ENCODE results near the gene EXOC7. TPM values are rescaled to one million over a fixed set of nuclear protein-coding genes. Genes with fewer than 3 reads are reported as not detected.
A peak's percentile ranks its signal among the peaks of the same experiment; 100 is the strongest.

Gene EXOC7
- polyA plus RNA-seq, 2 donors: 57.0 to 77.2 TPM

DNA sequence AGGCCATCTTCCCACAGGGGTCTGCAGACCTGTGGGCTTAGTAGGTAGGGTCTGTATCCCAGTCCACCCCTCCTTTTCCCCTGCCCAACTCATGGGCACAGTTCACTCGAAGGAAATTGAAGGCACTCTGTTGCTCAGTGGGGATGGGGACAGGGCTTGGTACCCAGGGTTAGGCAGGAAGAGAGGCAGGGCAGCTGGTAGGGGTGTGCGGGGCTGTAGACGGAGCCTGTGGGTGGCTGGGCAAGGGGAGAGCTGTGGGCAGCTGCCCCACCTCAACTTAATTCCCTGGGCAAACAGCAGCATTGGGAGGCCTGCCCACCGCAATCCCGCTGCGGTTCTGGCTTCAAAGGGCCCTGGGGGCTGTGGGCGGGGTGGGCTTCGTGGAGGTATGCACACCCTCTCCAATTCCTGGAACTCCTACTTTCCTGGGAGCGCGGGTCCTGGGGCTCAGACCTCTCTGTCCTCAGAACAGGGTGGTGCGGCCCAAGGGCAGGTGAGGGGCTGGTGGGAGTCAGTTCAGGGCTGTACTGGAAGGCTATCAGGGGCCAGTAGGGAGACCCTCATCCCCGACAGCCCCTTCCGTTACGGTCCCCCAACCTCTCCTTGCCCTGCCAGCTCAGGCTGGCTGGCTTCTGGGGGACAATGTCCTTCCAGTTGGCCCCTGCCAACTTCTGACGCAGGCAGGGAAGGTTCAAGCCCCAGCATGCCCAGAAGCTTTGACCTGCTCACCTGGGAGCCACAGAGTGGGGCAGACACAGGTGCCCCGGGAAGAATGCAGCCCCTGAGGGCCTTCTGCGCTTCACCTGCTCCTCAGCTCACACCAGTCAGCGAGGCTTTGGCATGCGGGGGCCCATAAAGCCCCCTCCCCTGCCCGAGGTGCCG lies 28.3 kb upstream of the EXOC7 start:
- Histone ChIP-seq H3K36me3 (ENCODE audit: control insufficient read depth in 2 of 2, insufficient read depth in 2 of 2, low read length in 1 of 2) (no peaks in the 10 kb centered on the region), H3K9me3 (ENCODE audit: control insufficient read depth in 2 of 2, insufficient read depth in 1 of 2, low read depth in 1 of 2, low read length in 1 of 2) (no peaks in the 10 kb centered on the region), H3K27me3 (ENCODE audit: control insufficient read depth in 1 of 2, insufficient read depth in 2 of 2, low read length in 2 of 2) (no peaks in the 10 kb centered on the region), H3K4me1 (ENCODE audit: control insufficient read depth in 2 of 2, insufficient read depth in 2 of 2, low read length in 1 of 2) (peaks cover 8 to 19% of the 10 kb centered on the region in 2 donors), H3K4me3 (ENCODE audit: low read depth in 1 of 2, low read length in 2 of 2) (no peak overlapping the region), H3K27ac (ENCODE audit: low read depth in 2 of 2, low read length in 1 of 2) (peak overlapping the region; percentile 45 to 47)
- WGBS, 2 donors: 35 to 57% methylated on average over 18 to 21 of the region's 21 CpGs

DNA sequence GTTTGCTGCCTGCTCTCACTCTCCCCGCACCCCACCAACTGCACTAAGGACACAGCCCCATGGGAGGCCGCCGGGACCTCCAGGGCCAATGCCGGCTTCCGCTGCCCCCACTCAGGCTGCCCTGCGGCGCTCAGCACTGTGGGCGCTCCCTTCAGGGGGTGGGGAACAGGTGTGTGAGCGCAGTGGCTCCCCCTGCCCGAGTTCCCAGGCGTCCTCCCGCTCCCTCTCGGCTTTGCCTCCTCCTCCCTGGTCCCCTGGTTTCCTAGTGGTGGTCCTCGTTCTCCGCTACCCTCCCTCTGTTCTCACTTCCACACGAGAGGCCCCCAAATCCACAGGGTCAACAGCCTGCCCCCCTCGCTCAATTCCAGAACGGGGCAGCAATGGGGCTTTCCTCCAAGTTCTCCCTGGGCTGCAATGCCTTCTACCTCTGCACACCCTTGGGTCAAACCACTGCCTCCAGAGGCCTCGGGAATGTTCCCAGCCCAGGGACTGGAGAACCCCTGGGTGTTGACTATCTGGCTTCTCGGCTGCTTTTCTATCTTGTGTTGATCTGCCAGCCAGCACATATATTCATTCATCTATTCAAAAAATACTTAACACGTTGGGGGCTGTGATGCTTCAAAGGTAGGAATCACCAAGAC lies 27.6 kb upstream of the EXOC7 start:
- 74 to 76% methylated on average over 21 of the region's 21 CpGs for WGBS, 2 donors
- no peak overlapping the region for H3K4me3 ChIP-seq (ENCODE audit: low read depth in 1 of 2, low read length in 2 of 2)
- no peaks in the 10 kb centered on the region for H3K27me3 ChIP-seq (ENCODE audit: control insufficient read depth in 1 of 2, insufficient read depth in 2 of 2, low read length in 2 of 2)
- peaks cover 8 to 19% of the 10 kb centered on the region in 2 donors for H3K4me1 ChIP-seq (ENCODE audit: control insufficient read depth in 2 of 2, insufficient read depth in 2 of 2, low read length in 1 of 2)
- H3K36me3 ChIP-seq (ENCODE audit: control insufficient read depth in 2 of 2, insufficient read depth in 2 of 2, low read length in 1 of 2): no peaks in the 10 kb centered on the region
- no peaks in the 10 kb centered on the region for H3K9me3 ChIP-seq (ENCODE audit: control insufficient read depth in 2 of 2, insufficient read depth in 1 of 2, low read depth in 1 of 2, low read length in 1 of 2)
- no peak overlapping the region for H3K27ac ChIP-seq (ENCODE audit: low read depth in 2 of 2, low read length in 1 of 2)

DNA sequence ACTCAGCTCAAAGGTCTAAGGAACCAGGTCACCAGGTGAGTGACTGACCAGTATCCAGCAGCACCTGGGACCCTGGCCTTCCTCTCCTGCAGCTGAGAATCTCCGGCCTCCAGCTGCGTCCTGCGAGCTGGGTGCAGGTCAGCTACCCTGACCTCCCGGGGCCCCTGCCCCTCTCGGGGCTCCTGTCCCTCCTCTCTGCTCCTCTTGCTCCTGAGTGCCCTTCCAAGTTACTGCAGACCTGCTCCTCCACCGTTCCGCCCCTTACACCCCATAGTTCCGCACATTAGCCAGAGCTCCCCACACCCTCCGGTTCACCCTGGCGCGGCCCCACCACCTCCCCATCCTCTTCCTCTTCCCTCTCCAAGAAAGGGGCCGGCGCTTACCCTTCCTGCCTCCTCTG lies 26.9 kb upstream of the EXOC7 start:
- no peak overlapping the region for H3K27ac ChIP-seq (ENCODE audit: low read depth in 2 of 2, low read length in 1 of 2)
- H3K9me3 ChIP-seq (ENCODE audit: control insufficient read depth in 2 of 2, insufficient read depth in 1 of 2, low read depth in 1 of 2, low read length in 1 of 2): no peaks in the 10 kb centered on the region
- H3K27me3 ChIP-seq (ENCODE audit: control insufficient read depth in 1 of 2, insufficient read depth in 2 of 2, low read length in 2 of 2): no peaks in the 10 kb centered on the region
- H3K4me3 ChIP-seq (ENCODE audit: low read depth in 1 of 2, low read length in 2 of 2): no peak overlapping the region
- WGBS, 2 donors: 69 to 70% methylated on average over 13 of the region's 13 CpGs
- H3K36me3 ChIP-seq (ENCODE audit: control insufficient read depth in 2 of 2, insufficient read depth in 2 of 2, low read length in 1 of 2): no peaks in the 10 kb centered on the region
- peaks cover 8 to 19% of the 10 kb centered on the region in 2 donors for H3K4me1 ChIP-seq (ENCODE audit: control insufficient read depth in 2 of 2, insufficient read depth in 2 of 2, low read length in 1 of 2)

DNA sequence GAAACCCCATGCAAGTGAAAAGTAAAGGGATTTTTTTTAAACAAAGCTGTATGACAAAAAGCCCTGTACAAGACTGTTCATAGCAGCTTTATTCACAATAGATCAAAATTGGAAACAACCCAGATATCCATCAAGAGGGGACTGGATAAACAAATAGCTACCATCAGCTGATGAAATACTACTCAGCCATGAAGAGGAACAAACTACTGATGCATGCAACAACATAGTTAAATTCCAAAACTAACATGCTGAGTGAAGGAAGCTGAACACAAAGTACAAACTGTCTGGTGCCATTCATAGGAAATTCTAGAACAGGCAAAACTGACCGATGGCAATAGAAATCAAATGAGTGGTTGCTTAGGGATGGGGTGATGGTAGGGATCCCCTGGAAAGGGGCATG lies 22.3 kb upstream of the EXOC7 start:
- Histone ChIP-seq H3K9me3 (ENCODE audit: control insufficient read depth in 2 of 2, insufficient read depth in 1 of 2, low read depth in 1 of 2, low read length in 1 of 2) (no peaks in the 10 kb centered on the region), H3K36me3 (ENCODE audit: control insufficient read depth in 2 of 2, insufficient read depth in 2 of 2, low read length in 1 of 2) (no peaks in the 10 kb centered on the region), H3K27me3 (ENCODE audit: control insufficient read depth in 1 of 2, insufficient read depth in 2 of 2, low read length in 2 of 2) (no peaks in the 10 kb centered on the region), H3K4me3 (ENCODE audit: low read depth in 1 of 2, low read length in 2 of 2) (no peak overlapping the region), H3K27ac (ENCODE audit: low read depth in 2 of 2, low read length in 1 of 2) (no peak overlapping the region), H3K4me1 (ENCODE audit: control insufficient read depth in 2 of 2, insufficient read depth in 2 of 2, low read length in 1 of 2) (peaks cover 3 to 5% of the 10 kb centered on the region in 2 donors)
- 96 to 97% methylated on average over 1 of the region's 1 CpG for WGBS, 2 donors

DNA sequence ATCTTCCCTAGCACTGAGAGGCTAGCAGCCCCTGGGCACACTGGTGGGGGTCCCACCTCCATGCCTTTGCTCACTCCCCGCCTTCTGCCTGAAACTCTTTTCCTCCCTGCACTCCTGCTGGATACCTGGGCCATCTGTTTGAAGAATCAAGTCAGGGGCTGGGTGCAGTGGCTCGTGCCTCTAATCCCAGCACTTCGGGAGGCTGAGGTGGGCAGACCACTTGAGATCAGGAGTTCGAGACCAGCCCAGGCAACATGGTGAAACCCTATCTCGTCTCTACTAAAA lies 21.7 kb upstream of the EXOC7 start:
- peaks cover 3 to 5% of the 10 kb centered on the region in 2 donors for H3K4me1 ChIP-seq (ENCODE audit: control insufficient read depth in 2 of 2, insufficient read depth in 2 of 2, low read length in 1 of 2)
- no peaks in the 10 kb centered on the region for H3K9me3 ChIP-seq (ENCODE audit: control insufficient read depth in 2 of 2, insufficient read depth in 1 of 2, low read depth in 1 of 2, low read length in 1 of 2)
- no peaks in the 10 kb centered on the region for H3K36me3 ChIP-seq (ENCODE audit: control insufficient read depth in 2 of 2, insufficient read depth in 2 of 2, low read length in 1 of 2)
- no peaks in the 10 kb centered on the region for H3K27me3 ChIP-seq (ENCODE audit: control insufficient read depth in 1 of 2, insufficient read depth in 2 of 2, low read length in 2 of 2)
- 86 to 90% methylated on average over 5 of the region's 5 CpGs for WGBS, 2 donors
- no peak overlapping the region for H3K4me3 ChIP-seq (ENCODE audit: low read depth in 1 of 2, low read length in 2 of 2)
- H3K27ac ChIP-seq (ENCODE audit: low read depth in 2 of 2, low read length in 1 of 2): no peak overlapping the region

DNA sequence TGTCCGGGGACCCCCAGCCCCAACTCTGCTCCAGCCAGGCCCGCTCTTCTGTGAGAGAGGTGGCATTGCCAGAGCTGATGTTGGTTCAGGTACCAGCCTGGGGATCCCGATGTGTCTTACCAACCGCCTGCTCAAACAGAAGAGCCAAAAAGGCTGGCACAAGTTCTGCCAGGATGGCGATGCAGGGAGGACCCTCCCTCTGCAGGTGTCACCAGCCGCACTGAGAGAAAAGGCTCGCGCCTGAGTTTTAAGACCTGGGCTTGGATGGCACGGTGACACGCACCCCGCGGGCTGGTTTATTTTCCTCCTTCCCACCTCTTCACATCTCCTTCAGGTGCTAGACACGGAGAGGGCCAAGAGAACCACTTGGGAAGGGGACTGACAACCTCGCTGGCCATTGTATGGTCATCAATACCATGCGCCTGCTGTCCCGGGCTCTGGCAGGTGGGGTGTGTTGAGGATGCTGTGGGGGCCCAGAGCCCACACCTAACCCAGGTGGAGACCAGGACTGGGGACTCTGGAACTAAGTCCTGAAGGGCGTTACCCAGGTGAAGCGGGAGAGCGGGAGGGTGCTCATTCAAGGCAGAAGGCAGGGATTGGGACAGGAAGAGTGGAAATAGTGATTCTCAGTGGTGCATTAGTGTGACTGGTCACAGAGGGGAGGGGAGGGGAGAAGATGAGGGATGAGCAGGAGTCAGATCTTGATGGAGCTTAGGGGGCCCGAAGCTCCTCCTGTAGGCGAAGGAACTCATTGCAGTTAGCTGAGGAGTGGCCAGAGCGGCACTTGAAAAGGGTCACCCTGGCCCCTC lies 21.2 kb upstream of the EXOC7 start:
- Histone ChIP-seq H3K9me3 (ENCODE audit: control insufficient read depth in 2 of 2, insufficient read depth in 1 of 2, low read depth in 1 of 2, low read length in 1 of 2) (no peaks in the 10 kb centered on the region), H3K4me3 (ENCODE audit: low read depth in 1 of 2, low read length in 2 of 2) (no peak overlapping the region), H3K4me1 (ENCODE audit: control insufficient read depth in 2 of 2, insufficient read depth in 2 of 2, low read length in 1 of 2) (peaks cover 3 to 5% of the 10 kb centered on the region in 2 donors), H3K27me3 (ENCODE audit: control insufficient read depth in 1 of 2, insufficient read depth in 2 of 2, low read length in 2 of 2) (no peaks in the 10 kb centered on the region), H3K36me3 (ENCODE audit: control insufficient read depth in 2 of 2, insufficient read depth in 2 of 2, low read length in 1 of 2) (no peaks in the 10 kb centered on the region), H3K27ac (ENCODE audit: low read depth in 2 of 2, low read length in 1 of 2) (no peak overlapping the region)
- WGBS, 2 donors: 87 to 89% methylated on average over 21 to 22 of the region's 22 CpGs

DNA sequence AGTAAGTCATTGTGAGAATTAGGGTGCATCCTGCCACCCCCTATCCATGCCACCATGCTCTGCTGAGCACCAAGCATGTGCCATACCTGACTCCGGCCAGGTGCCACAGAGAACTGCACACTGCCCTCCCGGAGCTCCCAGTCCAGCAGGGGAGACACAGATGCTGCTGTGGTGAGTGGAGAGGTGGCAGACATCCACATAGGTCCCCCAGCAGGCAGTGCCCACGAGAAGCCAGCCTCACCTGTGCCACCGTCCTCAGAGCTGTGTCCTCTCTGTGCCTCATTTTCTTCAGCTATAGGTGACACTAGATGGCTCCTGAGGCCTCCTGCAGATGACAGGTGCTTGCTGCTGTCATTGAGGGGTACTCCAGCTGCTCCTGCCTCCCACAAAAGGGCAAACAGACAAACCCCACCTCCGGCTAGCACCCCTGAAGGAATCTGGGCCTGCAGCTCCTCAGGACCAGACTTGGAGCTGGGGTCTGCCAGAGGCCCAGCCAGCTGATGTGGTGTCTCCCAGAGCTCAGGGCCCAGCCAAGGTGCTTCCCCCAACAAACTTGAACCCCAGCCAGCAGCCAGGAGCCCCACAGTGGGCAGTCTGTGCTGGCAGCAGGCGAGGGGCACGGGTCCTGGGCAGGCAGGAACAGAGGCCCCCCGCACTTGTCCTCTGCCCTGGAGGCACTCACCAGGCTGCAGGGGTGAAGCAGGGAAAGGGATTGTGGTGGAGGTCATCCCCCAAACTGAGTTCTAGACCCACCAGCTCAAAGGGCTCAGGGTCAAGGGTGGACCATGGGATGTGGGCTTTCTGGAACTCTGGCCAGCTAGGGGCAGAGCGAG lies 20.4 kb upstream of the EXOC7 start:
- H3K27ac ChIP-seq (ENCODE audit: low read depth in 2 of 2, low read length in 1 of 2): no peak overlapping the region
- H3K9me3 ChIP-seq (ENCODE audit: control insufficient read depth in 2 of 2, insufficient read depth in 1 of 2, low read depth in 1 of 2, low read length in 1 of 2): no peaks in the 10 kb centered on the region
- peaks cover 3 to 5% of the 10 kb centered on the region in 2 donors for H3K4me1 ChIP-seq (ENCODE audit: control insufficient read depth in 2 of 2, insufficient read depth in 2 of 2, low read length in 1 of 2)
- no peaks in the 10 kb centered on the region for H3K27me3 ChIP-seq (ENCODE audit: control insufficient read depth in 1 of 2, insufficient read depth in 2 of 2, low read length in 2 of 2)
- H3K4me3 ChIP-seq (ENCODE audit: low read depth in 1 of 2, low read length in 2 of 2): no peak overlapping the region
- H3K36me3 ChIP-seq (ENCODE audit: control insufficient read depth in 2 of 2, insufficient read depth in 2 of 2, low read length in 1 of 2): no peaks in the 10 kb centered on the region
- 74% methylated on average over 9 of the region's 9 CpGs for WGBS, 2 donors

DNA sequence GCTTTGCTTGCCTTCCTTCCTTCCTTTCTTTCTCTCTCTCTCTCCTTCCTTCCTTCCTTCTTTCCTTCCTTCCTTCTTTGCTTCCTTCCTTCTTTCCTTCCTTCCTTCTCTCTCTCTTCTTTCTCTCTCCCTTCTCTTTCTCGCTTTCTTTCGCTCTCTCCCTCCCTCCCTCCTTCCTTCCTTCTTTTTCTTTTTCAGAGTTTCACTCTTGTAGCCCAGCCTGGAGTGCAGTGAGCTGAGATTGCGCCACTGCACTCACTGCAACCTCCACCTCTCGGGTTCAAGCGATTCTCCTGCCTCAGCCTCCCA lies 19.6 kb upstream of the EXOC7 start:
- no peaks in the 10 kb centered on the region for H3K27me3 ChIP-seq (ENCODE audit: control insufficient read depth in 1 of 2, insufficient read depth in 2 of 2, low read length in 2 of 2)
- H3K9me3 ChIP-seq (ENCODE audit: control insufficient read depth in 2 of 2, insufficient read depth in 1 of 2, low read depth in 1 of 2, low read length in 1 of 2): no peaks in the 10 kb centered on the region

More for the DNA sequence above, 19.6 kb upstream of the EXOC7 start:
- H3K36me3 ChIP-seq (ENCODE audit: control insufficient read depth in 2 of 2, insufficient read depth in 2 of 2, low read length in 1 of 2): no peaks in the 10 kb centered on the region
- no peak overlapping the region for H3K27ac ChIP-seq (ENCODE audit: low read depth in 2 of 2, low read length in 1 of 2)
- no peak overlapping the region for H3K4me3 ChIP-seq (ENCODE audit: low read depth in 1 of 2, low read length in 2 of 2)
- WGBS, 2 donors: 78 to 87% methylated on average over 5 of the region's 5 CpGs
- H3K4me1 ChIP-seq (ENCODE audit: control insufficient read depth in 2 of 2, insufficient read depth in 2 of 2, low read length in 1 of 2): peaks cover 3 to 5% of the 10 kb centered on the region in 2 donors

Data from esophagus (tissue), 2 donors.